GM11168 (cell line): ENCODE measurements around the gene UTP18.
"Not testable (repeated sequence)": the region's sequence is repeated elsewhere in the genome, so short reads cannot be mapped to it uniquely, and the experiment has no call there.

Source experiments
- in situ Hi-C: fragments of 300-500 bp; cut with MboI; formaldehyde crosslinking; loops from one replicate; pipeline ENCODE4 v1.12.0; 2022; ENCODE audit warnings: low sequenced_read_pairs; ENCODE audit not compliant: unreplicated experiment

UTP18 gene

DNA sequence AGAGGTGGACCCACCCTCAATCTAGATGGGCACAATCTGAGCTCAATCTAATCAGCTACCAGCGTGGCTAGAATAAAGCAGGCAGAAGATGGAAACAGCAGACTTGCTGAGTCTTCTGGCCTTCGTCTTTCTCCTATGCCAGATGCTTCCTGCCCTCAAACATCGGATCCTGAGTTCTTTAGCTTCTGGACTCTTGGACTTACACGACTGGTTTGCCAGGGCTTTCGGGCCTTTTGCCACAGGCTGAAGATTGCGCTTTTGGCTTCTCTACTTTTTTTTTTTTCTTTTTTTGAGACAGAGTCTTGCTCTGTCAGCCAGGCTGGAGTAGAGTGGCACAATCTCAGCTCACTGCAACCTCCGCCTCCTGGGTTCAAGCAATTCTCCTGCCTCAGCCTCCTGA is 65.1 kb downstream of the UTP18 start:
- in situ Hi-C loops: no loop called here

DNA sequence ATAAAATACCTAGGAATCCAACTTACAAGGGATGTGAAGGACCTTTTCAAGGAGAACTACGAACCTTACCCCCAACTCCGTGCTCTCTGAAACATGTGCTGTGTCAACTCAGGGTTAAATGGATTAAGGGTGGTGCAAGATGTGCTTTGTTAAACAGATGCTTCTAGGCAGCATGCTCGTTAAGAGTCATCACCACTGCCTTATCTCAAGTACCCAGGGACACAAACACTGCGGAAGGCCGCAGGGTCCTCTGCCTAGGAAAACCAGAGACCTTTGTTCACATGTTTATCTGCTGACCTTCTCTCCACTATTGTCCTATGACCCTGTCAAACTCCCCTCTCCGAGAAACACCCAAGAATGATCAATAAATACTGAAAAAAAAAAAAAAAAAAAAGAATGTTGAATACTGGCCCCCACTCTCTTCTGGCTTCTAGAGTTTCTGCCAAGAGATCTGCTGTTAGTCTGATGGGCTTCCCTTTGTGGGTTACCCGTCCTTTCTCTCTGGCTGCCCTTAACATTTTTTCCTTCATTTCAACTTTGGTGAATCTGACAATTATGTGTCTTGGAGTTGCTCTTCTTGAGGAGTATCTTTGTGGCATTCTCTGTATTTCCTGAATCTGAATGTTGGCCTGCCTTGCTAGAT is 70.6 kb downstream of the UTP18 start:
- in situ Hi-C loops: not testable (repeated sequence)

DNA sequence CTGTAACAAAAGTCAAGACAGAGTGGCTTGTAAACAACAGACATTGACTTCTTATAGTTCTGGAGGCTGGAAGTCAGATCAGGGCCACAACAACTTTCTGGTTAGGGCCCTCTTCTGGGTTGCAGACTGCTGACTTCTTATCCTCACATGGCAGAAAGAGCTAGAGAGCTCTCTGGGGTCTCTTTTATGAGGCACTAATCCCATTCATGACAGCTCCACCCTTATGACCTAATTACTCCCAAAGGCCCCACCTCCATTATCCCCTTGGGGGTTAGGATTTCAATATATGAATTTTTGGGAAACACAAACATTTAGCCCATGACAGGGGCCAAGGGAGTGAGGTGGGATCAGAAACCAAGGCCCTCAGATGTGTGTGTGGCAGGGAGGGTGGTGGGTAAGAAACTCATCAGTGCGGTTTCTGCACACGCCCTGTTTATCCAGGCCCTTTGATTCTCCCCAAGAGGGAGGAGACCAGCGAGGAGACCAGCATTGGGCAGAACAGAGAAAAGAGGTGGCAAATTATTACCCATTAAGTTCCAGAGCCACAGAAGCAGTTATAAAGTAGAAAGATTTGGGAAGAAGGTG is 74.8 kb downstream of the UTP18 start:
- in situ Hi-C loops: no loop called here

DNA sequence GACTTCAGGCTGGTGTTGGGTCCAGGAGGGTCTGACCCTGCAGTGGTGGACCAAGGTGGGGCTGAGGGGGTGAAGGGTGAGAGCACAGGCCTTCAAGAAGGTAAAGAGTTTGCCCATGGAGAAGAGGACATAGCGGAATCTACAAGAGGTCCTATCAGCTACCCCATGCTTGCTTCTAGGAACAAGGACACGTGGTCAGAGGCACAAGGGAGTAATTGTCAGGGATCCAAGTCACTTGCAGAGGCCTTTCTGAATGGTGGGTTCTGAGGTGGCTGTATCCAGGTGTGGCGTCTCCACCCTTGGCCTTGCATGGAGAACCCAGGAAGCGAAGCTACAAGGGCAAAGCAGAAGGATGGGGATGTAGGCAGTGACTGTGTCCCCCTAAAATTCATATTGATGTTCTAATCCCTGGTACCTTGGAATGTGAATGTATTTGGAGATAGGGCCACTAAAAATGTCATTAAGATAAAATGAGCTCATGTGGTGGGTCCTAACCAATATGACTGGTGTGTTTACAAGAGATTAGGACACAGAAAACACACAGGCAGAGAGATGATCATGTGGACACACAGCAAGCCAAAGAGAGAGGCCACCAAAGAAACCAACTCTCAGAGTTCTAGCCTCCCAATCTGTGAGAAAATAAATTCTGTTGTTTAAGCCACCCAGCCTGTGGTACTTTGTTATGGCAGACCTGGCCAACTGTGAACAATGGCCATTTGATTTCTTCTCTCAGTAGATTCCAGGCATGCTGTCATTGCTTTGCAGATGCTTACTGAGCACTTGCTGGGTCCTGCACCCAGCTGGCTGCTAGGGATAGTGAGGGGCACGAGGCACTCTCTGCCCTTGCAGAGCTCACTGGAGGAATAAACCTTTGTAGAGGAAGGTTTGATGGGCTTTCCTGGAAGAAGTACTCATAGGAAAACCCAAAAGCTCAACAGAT is 75.8 kb downstream of the UTP18 start:
- in situ Hi-C loops: no loop called here

DNA sequence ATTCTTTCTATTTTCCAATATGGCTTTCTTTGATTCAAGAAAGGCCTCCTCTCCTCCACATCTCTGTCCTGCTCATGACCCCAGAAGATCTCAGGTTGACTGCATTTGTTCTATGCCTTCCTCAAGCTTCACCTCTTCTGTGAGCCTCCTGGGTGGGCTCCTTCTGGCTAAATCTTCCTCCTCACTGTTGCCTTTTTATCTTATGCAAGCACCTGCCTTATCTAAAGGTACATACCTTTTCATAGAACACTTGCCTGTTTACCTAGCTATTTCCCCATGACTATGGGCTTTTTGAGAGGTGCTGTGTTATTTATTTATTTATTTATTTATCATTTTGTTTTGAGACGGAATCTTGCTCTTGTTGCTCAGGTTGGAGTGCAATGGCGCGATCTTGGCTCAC is 81.1 kb downstream of the UTP18 start:
- in situ Hi-C loops: no loop called here

DNA sequence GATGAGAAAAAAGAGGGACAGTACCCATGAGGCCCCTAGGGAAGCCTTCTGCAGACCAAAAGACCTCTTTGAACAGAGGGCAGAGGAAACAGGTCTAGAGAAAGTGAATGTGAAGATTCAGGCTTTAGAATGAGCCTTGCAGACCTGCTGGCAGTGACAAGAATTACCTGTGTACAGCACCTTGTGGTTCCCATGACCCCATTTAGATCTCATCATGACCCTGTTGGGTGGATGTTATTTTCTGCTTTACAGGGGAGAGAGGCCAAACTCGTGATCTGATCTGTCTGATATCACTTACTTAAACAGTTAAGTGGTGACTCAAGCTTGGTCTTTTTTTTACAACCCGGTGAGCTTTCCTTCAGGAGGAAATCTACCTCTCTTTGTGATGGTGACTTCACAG is 81.9 kb downstream of the UTP18 start:
- in situ Hi-C loops: no loop called here

DNA sequence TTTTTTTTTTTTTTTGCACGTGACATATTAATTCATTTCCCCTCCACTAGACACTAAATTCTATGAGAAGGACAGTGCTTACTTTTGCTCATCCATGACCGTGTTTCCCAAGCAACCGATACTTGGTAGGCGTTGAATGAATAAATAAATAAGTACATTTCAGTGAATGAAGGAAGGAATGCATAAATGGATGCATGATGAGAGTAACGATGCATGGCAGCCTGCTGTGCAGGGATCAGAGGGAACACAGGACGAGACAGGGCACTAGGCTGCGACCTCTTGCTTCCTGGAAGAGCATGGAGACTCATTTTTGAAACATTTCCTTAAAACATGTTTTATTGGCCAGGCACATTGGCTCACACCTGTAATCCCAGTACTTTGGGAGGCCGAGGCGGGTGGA is 84.2 kb downstream of the UTP18 start:
- in situ Hi-C loops: no loop called here

DNA sequence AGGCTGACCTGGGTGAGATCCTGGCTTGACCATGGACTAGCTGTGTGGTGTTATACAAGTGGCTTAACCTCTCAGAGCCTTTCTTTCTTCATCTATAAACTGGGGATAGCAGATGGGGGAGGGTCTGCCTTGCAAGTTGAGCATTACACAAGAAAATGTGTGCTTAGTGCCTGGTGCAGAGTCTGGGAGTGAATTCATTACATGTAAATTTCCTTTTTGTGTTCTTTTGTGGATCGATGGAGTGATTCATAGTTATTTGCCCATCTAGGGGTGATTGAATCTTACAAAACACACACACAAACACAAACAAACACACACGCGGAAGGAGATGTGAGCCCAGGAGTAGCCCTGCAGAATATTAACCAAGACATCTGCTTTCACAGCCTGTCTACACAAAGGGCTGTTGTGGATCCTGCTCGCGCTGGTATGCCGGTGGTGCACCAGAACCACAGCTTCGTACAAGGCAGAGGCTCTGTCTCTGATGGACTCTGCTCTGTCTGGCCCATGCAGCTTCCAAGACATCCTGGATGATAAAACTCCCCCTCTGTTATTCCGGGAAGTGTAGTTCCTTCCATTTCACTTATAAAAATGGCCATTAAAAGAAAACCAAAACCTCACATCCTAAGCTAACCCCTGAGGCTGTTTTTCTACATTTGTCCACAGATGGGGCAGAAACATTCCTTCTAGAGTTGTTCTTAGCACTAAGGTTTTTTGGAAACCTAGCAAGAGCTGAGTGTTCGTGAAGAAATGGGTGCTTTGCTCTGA is 86.1 kb downstream of the UTP18 start:
- in situ Hi-C loops: no loop called here
